ENCODE measurements around the gene EBI3. TPM values are rescaled to one million over a fixed set of nuclear protein-coding genes. Genes with fewer than 3 reads are reported as not detected.
"Not testable (repeated sequence)": the region's sequence is repeated elsewhere in the genome, so short reads cannot be mapped to it uniquely, and the experiment has no call there.

The EBI3 gene
- total RNA-seq, 1 donor from 2014 or later, result not detected

DNA sequence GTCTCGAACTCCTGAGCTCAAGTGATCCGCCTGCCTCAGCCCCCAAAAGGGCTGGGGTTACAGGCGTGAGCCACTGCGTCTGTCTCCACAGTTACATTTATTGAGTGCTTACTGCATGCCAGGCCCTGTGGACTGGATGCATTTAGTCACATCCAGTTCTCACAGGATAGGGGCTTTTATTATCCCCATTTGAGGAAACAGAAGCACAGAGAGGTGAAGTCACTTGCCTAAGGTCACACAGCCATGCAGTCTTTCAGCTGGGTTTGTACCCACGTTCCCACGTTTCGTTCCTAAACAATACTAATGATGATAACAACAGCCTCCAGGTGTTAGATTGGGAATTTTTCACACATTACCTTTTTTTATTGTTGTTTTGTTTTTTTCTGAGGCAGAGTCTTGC is 9.1 kb upstream of the EBI3 start:
- Histone ChIP-seq H3K9me3 (no peaks in the 10 kb centered on the region), H3K27ac (no peak overlapping the region), H3K27me3 (no peaks in the 10 kb centered on the region), H3K36me3 (no peaks in the 10 kb centered on the region), H3K4me1 (no peaks in the 10 kb centered on the region), H3K4me3 (no peak overlapping the region)
- no peak for DNase-seq (ENCODE audit: extremely low spot score in 2 of 2)
- intact Hi-C loops (cut with DNase I), result no loop called here
- TF ChIP-seq, protein P1, sequence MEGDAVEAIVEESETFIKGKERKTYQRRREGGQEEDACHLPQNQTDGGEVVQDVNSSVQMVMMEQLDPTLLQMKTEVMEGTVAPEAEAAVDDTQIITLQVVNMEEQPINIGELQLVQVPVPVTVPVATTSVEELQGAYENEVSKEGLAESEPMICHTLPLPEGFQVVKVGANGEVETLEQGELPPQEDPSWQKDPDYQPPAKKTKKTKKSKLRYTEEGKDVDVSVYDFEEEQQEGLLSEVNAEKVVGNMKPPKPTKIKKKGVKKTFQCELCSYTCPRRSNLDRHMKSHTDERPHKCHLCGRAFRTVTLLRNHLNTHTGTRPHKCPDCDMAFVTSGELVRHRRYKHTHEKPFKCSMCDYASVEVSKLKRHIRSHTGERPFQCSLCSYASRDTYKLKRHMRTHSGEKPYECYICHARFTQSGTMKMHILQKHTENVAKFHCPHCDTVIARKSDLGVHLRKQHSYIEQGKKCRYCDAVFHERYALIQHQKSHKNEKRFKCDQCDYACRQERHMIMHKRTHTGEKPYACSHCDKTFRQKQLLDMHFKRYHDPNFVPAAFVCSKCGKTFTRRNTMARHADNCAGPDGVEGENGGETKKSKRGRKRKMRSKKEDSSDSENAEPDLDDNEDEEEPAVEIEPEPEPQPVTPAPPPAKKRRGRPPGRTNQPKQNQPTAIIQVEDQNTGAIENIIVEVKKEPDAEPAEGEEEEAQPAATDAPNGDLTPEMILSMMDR (IDR thresholded peaks at IDR 0.05), result no peak
- TF ChIP-seq POLR2A (IDR thresholded peaks at IDR 0.05) (no peak), POLR2AphosphoS5 (IDR thresholded peaks at IDR 0.05; ENCODE audit: insufficient read depth in 1 of 2, low read depth in 1 of 2) (no peak)

DNA sequence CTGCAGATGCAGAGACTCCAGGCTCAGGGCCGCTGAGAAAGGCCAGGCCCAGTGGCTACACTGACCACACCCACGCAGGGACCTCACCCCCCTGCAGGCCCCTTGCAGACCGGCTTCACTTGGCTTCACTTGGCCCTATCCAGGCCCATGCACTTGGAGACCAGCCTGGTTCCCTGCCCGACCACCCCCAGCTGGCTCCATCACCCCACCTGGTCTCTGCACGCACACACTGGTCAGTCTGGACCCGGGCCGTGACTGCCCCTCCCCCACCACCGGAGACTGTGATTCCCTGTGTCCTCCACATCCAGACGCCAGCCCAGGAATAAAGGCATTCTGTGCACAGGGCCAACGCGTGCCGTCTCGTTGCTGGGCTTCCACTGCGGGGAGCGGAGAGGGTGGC is 4.9 kb upstream of the EBI3 start:
- Histone ChIP-seq H3K4me1 (no peaks in the 10 kb centered on the region), H3K4me3 (no peak overlapping the region), H3K27me3 (no peaks in the 10 kb centered on the region), H3K9me3 (no peaks in the 10 kb centered on the region), H3K27ac (no peak overlapping the region), H3K36me3 (no peaks in the 10 kb centered on the region)
- no peak for DNase-seq (ENCODE audit: extremely low spot score in 2 of 2)
- TF ChIP-seq, protein P1 (IDR thresholded peaks at IDR 0.05), result no peak
- TF ChIP-seq POLR2AphosphoS5 (IDR thresholded peaks at IDR 0.05; ENCODE audit: insufficient read depth in 1 of 2, low read depth in 1 of 2) (no peak), POLR2A (IDR thresholded peaks at IDR 0.05) (no peak)
- intact Hi-C loops (cut with DNase I), result no loop called here

DNA sequence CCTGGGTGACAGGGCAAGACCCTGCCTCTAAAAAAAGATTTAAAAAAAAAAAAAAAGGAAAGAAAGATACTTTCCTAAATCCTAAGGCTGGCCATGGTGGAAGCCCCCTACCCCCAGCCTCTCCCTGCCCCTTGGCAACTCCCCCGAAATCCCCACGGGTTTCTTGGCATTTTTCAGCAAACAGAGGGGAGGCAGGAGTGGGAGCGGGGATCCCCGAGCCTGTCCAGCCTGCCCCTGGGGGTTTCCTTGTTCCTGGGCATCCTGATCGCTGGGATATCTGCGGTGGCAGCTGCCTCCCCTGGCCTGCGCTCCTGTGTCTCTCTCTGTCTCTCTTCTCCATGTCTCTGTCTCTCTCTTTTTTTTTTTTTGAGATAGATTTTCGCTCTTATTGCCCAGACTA is 3.4 kb upstream of the EBI3 start:
- no peaks in the 10 kb centered on the region for H3K36me3 ChIP-seq
- H3K4me3 ChIP-seq, result no peak overlapping the region
- intact Hi-C loops (cut with DNase I), result no loop called here
- no peak for DNase-seq (ENCODE audit: extremely low spot score in 2 of 2)
- no peaks in the 10 kb centered on the region for H3K9me3 ChIP-seq
- H3K27ac ChIP-seq, result no peak overlapping the region
- no peaks in the 10 kb centered on the region for H3K4me1 ChIP-seq
- TF ChIP-seq, protein P1 (IDR thresholded peaks at IDR 0.05), result no peak
- no peak for TF ChIP-seq POLR2AphosphoS5 (IDR thresholded peaks at IDR 0.05; ENCODE audit: insufficient read depth in 1 of 2, low read depth in 1 of 2)
- TF ChIP-seq POLR2A (IDR thresholded peaks at IDR 0.05), result no peak
- H3K27me3 ChIP-seq, result no peaks in the 10 kb centered on the region

DNA sequence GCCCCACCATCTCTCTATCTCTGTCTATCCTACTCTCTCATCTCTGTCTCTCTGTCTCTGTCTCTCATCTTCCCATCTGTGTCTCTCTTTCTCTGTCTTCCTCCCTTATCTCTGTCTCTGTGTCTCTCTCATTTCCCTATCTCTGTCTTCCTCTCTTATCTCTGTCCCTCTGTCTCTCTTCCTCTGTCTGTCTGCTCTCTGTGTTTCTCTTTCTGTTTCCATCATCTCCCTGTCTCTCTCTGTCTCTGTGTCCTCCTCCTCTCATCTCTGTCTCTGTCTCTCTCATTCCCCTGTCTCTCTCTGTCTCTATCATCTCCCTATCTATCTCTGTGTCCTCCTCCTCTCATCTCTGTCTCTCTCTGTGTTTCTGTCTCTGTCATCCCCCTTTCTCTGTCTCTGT is 1.6 kb upstream of the EBI3 start:
- intact Hi-C loops (cut with DNase I), result no loop called here
- Histone ChIP-seq H3K27me3 (no peaks in the 10 kb centered on the region), H3K9me3 (no peaks in the 10 kb centered on the region), H3K4me1 (no peaks in the 10 kb centered on the region), H3K4me3 (no peak overlapping the region), H3K27ac (no peak overlapping the region), H3K36me3 (no peaks in the 10 kb centered on the region)
- TF ChIP-seq, protein P1 (IDR thresholded peaks at IDR 0.05), result no peak
- no peak for TF ChIP-seq POLR2AphosphoS5 (IDR thresholded peaks at IDR 0.05; ENCODE audit: insufficient read depth in 1 of 2, low read depth in 1 of 2)
- no peak for TF ChIP-seq POLR2A (IDR thresholded peaks at IDR 0.05)
- no peak for DNase-seq (ENCODE audit: extremely low spot score in 2 of 2)

DNA sequence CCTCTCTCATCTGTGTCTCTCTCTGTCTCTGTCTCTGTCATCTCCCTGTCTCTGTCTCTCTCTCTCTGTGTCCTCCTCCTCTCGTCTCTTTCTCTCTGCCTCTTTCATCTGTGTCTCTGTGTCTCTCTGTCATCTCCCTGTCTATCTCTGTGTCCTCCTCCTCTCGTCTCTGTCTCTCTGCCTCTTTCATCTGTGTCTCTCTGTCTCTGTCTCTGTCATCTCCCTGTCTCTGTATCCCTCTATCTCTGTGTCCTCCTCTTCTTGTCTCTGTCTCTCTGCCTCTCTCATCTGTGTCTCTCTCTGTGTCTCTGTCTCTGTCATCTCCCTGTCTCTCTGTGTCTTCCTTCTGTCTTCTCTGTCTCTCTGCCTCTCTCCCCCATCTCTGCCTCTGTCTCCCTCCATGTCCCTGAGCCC is 551 bp upstream of the EBI3 start:
- Histone ChIP-seq H3K27ac (no peak overlapping the region), H3K4me1 (no peaks in the 10 kb centered on the region), H3K4me3 (no peak overlapping the region), H3K36me3 (no peaks in the 10 kb centered on the region), H3K9me3 (no peaks in the 10 kb centered on the region), H3K27me3 (no peaks in the 10 kb centered on the region)
- no peak for TF ChIP-seq POLR2AphosphoS5 (IDR thresholded peaks at IDR 0.05; ENCODE audit: insufficient read depth in 1 of 2, low read depth in 1 of 2)
- TF ChIP-seq, protein P1 (IDR thresholded peaks at IDR 0.05), result no peak
- TF ChIP-seq POLR2A (IDR thresholded peaks at IDR 0.05), result no peak
- no peak for DNase-seq (ENCODE audit: extremely low spot score in 2 of 2)
- intact Hi-C loops (cut with DNase I), result no loop called here

DNA sequence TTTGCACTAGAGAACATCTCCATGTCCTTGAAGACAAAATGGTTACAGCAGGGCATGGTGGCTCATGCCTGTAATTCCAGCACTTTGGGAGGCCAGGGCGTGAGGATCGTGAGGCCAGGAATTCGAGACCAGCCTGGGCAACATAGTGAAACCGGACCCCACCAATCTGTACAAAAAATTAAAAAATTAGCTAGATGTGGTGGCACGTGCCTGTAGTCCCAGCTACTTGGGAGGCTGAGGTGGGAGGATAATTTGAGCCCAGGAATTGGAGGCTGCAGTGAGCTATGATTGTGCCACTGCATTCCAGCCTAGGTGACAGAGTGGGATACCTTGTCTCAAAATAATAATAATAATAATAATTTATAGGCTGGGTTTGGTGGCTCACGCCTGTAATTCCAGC is 914 bp downstream of the EBI3 start:
- H3K27me3 ChIP-seq; intact Hi-C loops (cut with DNase I); H3K9me3 ChIP-seq; H3K4me3 ChIP-seq; H3K36me3 ChIP-seq; H3K4me1 ChIP-seq; H3K27ac ChIP-seq; DNase-seq (ENCODE audit: extremely low spot score in 2 of 2): not testable (repeated sequence)

DNA sequence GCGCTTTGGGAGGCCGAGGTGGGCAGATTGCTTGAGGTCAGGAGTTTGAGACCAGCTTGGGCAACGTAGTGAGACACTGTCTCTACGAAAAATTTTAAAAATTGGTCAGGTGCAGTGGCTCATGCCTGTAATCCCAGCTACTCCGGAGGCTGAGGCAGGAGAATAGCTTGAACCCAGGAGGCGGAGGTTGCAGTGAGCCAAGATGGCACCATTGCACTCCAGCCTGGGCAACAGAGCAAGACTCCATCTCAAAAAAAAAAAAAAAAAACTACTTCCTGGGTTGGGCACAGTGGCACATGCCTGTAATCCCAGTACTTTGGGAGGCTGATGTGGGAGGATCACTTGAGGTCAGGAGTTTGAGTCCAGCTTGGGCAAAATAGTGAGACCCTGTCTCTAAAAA is 2.2 kb downstream of the EBI3 start:
- H3K36me3 ChIP-seq; H3K4me3 ChIP-seq; H3K27ac ChIP-seq; intact Hi-C loops (cut with DNase I); H3K9me3 ChIP-seq; H3K4me1 ChIP-seq; DNase-seq (ENCODE audit: extremely low spot score in 2 of 2); H3K27me3 ChIP-seq: not testable (repeated sequence)

DNA sequence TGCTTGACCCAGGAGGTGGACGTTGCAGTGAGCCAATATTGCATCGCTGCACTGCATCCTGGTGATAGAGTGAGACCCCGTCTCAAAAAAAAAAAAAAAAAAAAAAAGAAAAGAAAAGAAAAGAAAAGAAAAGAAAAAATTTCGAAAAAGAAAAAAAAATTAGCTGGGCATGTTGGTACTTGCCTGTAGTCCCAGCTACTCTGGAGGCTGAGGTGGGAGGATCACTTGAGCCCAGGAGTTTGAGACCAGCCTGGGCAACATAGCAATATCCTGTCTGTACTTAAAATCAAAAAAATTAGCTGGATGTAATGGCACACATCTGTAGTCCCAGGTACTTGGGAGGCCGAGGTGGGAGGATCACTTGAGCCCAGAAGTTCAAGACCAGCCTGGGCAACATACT is 2.8 kb downstream of the EBI3 start:
- H3K9me3 ChIP-seq; H3K4me1 ChIP-seq; H3K27me3 ChIP-seq; H3K36me3 ChIP-seq; H3K4me3 ChIP-seq; H3K27ac ChIP-seq; DNase-seq (ENCODE audit: extremely low spot score in 2 of 2); intact Hi-C loops (cut with DNase I): not testable (repeated sequence)

Data from vagina (tissue), 2 donors.